PC-9 (cell line): ENCODE measurements around the gene THAP11. TPM values are rescaled to one million over a fixed set of nuclear protein-coding genes. Genes with fewer than 3 reads are reported as not detected.
A peak's percentile ranks its signal among the peaks of the same experiment; 100 is the strongest.

Experiments
- BruUV-seq: library from RNA; stranded (reverse); fragments of 400-500 nt; replicated peaks from 2 replicates; lab custom pipeline; 2021; lab: Mats Ljungman, UMichigan
- CTCF ChIA-PET: fragments of 300-600 bp; sonication (Branson Sonifier 250); formaldehyde crosslinking; loops from one replicate; lab custom pipeline; 2022; ENCODE audit warnings: antibody characterized with exemption; lab: Charles Lee
- POLR2A ChIA-PET: fragments of 300-600 bp; sonication (Branson Sonifier 250); formaldehyde crosslinking; loops from one replicate; lab custom pipeline; 2022; ENCODE audit warnings: antibody characterized with exemption; ENCODE audit not compliant: unreplicated experiment; lab: Charles Lee
- DNase-seq, 2 experiments: peaks; one replicate each; pipeline versions ENCODE4 v3.0.0 to v3.0.0-alpha.2; 2015 to 2022; ENCODE audit warnings: mixed read lengths in 1 of 2
- H2AFZ ChIP-seq: fragments of 200-600 bp; sonication (generic); 2 replicates; pipeline ENCODE4 v1.8.1; 2017; ENCODE audit warnings: antibody characterized with exemption
- H3F3A ChIP-seq: fragments of 200-600 bp; sonication (generic); 2 replicates; pipeline ENCODE4 v1.8.1; 2017; ENCODE audit warnings: antibody characterized with exemption, mild to moderate bottlenecking, low read depth; ENCODE audit not compliant: insufficient read depth
- H3K27ac ChIP-seq: fragments of 200-600 bp; sonication (generic); 2 replicates; pipeline ENCODE4 v1.6.1; 2016; ENCODE audit warnings: mixed run types
- H3K27me3 ChIP-seq: fragments of 200-600 bp; sonication (generic); 2 replicates; pipeline ENCODE4 v1.6.1; 2016; ENCODE audit warnings: low read depth, mixed run types; ENCODE audit not compliant: insufficient read depth
- H3K36me3 ChIP-seq: fragments of 200-600 bp; sonication (generic); 2 replicates; pipeline ENCODE4 v1.6.1; 2016; ENCODE audit warnings: low read depth, mixed run types
- H3K4me1 ChIP-seq: fragments of 200-600 bp; sonication (generic); replicated peaks from 2 replicates; pipeline ENCODE4 v1.6.1; 2016; ENCODE audit warnings: mixed run types; ENCODE audit not compliant: insufficient read depth
- H3K4me2 ChIP-seq: fragments of 200-600 bp; sonication (generic); 2 replicates; pipeline ENCODE4 v1.6.1; 2017; ENCODE audit warnings: mixed run types
- H3K4me3 ChIP-seq: fragments of 200-600 bp; sonication (generic); 2 replicates; pipeline ENCODE4 v1.6.1; 2016; ENCODE audit warnings: mixed run types
- H3K79me2 ChIP-seq: fragments of 200-600 bp; sonication (generic); 2 replicates; pipeline ENCODE4 v1.6.1; 2017; ENCODE audit warnings: low read depth, mixed run types
- H3K9me2 ChIP-seq: fragments of 200-600 bp; sonication (generic); 2 replicates; pipeline ENCODE4 v1.8.1; 2017; ENCODE audit warnings: mild to moderate bottlenecking; ENCODE audit not compliant: insufficient read depth
- H3K9me3 ChIP-seq: fragments of 200-600 bp; sonication (generic); 2 replicates; pipeline ENCODE4 v1.8.1; 2016; ENCODE audit warnings: low read depth; ENCODE audit not compliant: insufficient read depth
- H4K20me1 ChIP-seq: fragments of 200-600 bp; sonication (generic); 2 replicates; pipeline ENCODE4 v1.8.1; 2017; ENCODE audit not compliant: insufficient read depth
- EZH2 ChIP-seq: fragments of 200-600 bp; sonication (generic); IDR thresholded peaks from 2 replicates; pipeline ENCODE4 v1.8.0; 2017; ENCODE audit warnings: antibody characterized with exemption, low read depth
- intact Hi-C: fragments of 100-400 bp; cut with micrococcal nuclease; formaldehyde crosslinking; loops from one replicate; pipeline ENCODE4 v1.10.0; 2022; ENCODE audit not compliant: unreplicated experiment
- total RNA-seq: library from RNA; stranded (reverse); gene quantifications from 2 replicates; pipeline ENCODE4 v1.2.3, GENCODE V29; 2021
- TF ChIP-seq, protein P1 (sequence below): fragments of 200-600 bp; sonication (generic); conservative IDR thresholded peaks from 2 replicates; pipeline ENCODE4 v1.6.1; 2017; ENCODE audit warnings: mixed run types, antibody characterized with exemption, mild to moderate bottlenecking, moderate library complexity

THAP11 gene
- total RNA-seq, 1 experiment from 2014 or later, result 18.9 TPM

GRCh38 chr16:67847064-67847861 lies 5.1 kb downstream of the THAP11 start, which contains the start of gene CENPT:
Gene CENPT (minus strand): TSS chr16:67847693. CDS start chr16:67833859, 13,834 bp downstream.
- Histone ChIP-seq H3K9me3 (no peaks in the 10 kb centered on the region), H4K20me1 (peaks cover 45% of the 10 kb centered on the region), H3K9me2 (no peaks in the 10 kb centered on the region), H3K36me3 (no peaks in the 10 kb centered on the region; the same call in 1 of the 2 replicates), H3K4me2 (peak within 1 kb of the TSS; percentile 93), H2AFZ (peak within 1 kb of the TSS; percentile 79), H3K27ac (peak within 1 kb of the TSS; percentile 70), H3K4me3 (peak within 1 kb of the TSS; percentile 100), H3K4me1 (peaks cover 43% of the 10 kb centered on the region), H3K79me2 (peaks cover 87% of the 10 kb centered on the region), H3F3A (peaks cover 23% of the 10 kb centered on the region; the same call in 1 of the 2 replicates), H3K27me3 (no peaks in the 10 kb centered on the region)
- intact Hi-C loops, result loop anchor here (2.0 to 5.0 kb wide), 2 partner anchors 14 to 40 kb away; partner anchors contain the start of genes RANBP10 and TSNAXIP1
- ChIA-PET POLR2A (no interaction called here), CTCF (interaction anchor here (0.7 kb wide), 1 partner anchor 184 kb away, joined by 4 read pairs; no protein-coding TSS in a partner anchor)
- TF ChIP-seq EZH2, result no peak
- TF ChIP-seq, protein P1, sequence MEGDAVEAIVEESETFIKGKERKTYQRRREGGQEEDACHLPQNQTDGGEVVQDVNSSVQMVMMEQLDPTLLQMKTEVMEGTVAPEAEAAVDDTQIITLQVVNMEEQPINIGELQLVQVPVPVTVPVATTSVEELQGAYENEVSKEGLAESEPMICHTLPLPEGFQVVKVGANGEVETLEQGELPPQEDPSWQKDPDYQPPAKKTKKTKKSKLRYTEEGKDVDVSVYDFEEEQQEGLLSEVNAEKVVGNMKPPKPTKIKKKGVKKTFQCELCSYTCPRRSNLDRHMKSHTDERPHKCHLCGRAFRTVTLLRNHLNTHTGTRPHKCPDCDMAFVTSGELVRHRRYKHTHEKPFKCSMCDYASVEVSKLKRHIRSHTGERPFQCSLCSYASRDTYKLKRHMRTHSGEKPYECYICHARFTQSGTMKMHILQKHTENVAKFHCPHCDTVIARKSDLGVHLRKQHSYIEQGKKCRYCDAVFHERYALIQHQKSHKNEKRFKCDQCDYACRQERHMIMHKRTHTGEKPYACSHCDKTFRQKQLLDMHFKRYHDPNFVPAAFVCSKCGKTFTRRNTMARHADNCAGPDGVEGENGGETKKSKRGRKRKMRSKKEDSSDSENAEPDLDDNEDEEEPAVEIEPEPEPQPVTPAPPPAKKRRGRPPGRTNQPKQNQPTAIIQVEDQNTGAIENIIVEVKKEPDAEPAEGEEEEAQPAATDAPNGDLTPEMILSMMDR, result no peak
- BruUV-seq, result no TSS peak
- DNase-seq, result peak; percentile 64 to 79

- no peaks in the 10 kb centered on the region; the same call in 1 of the 2 replicates for H3K36me3 ChIP-seq
- TF ChIP-seq, protein P1, result no peak
- no peak for TF ChIP-seq EZH2
- H2AFZ ChIP-seq, result no peak overlapping the region
- CTCF ChIA-PET, result interaction anchor here (0.7 kb wide), 1 partner anchor 185 kb away, joined by 4 read pairs; no protein-coding TSS in a partner anchor
- H4K20me1 ChIP-seq, result peaks cover 53% of the 10 kb centered on the region
- H3F3A ChIP-seq, result peaks cover 23% of the 10 kb centered on the region; the same call in 1 of the 2 replicates
- no peak for DNase-seq
- H3K4me3 ChIP-seq, result peak overlapping the region; percentile 100
- H3K79me2 ChIP-seq, result peaks cover 88% of the 10 kb centered on the region
- POLR2A ChIA-PET, result no interaction called here
- H3K27ac ChIP-seq, result peak overlapping the region; percentile 70; the same call in 1 of the 2 replicates
- intact Hi-C loops, result loop anchor here (5.0 kb wide), 1 partner anchor 41 kb away; the partner anchor contains the start of genes RANBP10 and TSNAXIP1
- peaks cover 37% of the 10 kb centered on the region for H3K4me1 ChIP-seq
- H3K27me3 ChIP-seq, result no peaks in the 10 kb centered on the region
- no peaks in the 10 kb centered on the region for H3K9me2 ChIP-seq
- no TSS peak for BruUV-seq
- peak overlapping the region; percentile 93 for H3K4me2 ChIP-seq
- H3K9me3 ChIP-seq, result no peaks in the 10 kb centered on the region
Measured at GRCh38 chr16:67848118-67848517, 6.0 kb downstream of the THAP11 start.

DNA sequence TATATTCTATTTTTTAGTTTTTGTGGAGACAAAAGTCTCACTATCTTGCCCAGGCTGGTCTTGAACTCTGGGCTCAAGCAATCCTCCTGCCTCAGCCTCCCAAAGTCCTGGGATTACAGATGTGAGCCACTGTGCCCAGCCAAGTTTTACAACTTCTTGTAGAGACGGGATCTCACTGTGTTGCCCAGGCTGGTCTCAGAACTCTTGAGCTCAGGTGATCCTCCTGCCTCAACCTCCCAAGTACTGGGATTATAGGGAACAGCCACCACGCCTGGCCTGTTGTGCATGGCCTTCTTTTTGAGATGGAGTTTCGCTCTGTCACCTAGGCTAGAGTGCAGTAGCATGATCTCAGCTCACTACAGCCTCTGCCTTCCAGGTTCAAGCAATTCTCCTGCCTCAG lies 11.6 kb downstream of the THAP11 start:
- H3F3A ChIP-seq, result peaks cover 39% of the 10 kb centered on the region
- no TSS peak for BruUV-seq
- peaks cover 93% of the 10 kb centered on the region for H4K20me1 ChIP-seq
- ChIA-PET POLR2A (no interaction called here), CTCF (no interaction called here)
- no peak overlapping the region for H3K4me2 ChIP-seq
- intact Hi-C loops, result no loop called here
- TF ChIP-seq, protein P1, result no peak
- no peak for TF ChIP-seq EZH2
- H3K27ac ChIP-seq, result no peak overlapping the region
- no peaks in the 10 kb centered on the region for H3K27me3 ChIP-seq
- no peaks in the 10 kb centered on the region; the same call in 1 of the 2 replicates for H3K36me3 ChIP-seq
- peaks cover 30% of the 10 kb centered on the region for H3K4me1 ChIP-seq
- no peaks in the 10 kb centered on the region for H3K9me2 ChIP-seq
- no peak overlapping the region for H3K4me3 ChIP-seq
- H3K9me3 ChIP-seq, result no peaks in the 10 kb centered on the region
- DNase-seq, result no peak
- no peak overlapping the region for H2AFZ ChIP-seq
- H3K79me2 ChIP-seq, result peaks cover 92% of the 10 kb centered on the region
